ENCODE measurements around the gene VASP. TPM values are rescaled to one million over a fixed set of nuclear protein-coding genes. Genes with fewer than 3 reads are reported as not detected.

Gene VASP
- polyA plus RNA-seq, 3 donors: 132 to 154 (median 144) TPM

GRCh38 chr19:45514376-45515051 is 7.2 kb downstream of the VASP start:
- intact Hi-C loops (cut with micrococcal nuclease): no loop called here
- H3K79me2 ChIP-seq (ENCODE audit: insufficient read depth, low read length): peaks cover 99% of the 10 kb centered on the region
- 51% methylated on average over 9 of the region's 13 CpGs for WGBS (ENCODE audit: insufficient coverage)
- Mint-ChIP-seq H3K4me1 (peaks cover 78% of the 10 kb centered on the region), H3K27me3 (ENCODE audit: low read depth in 3 of 3) (no peaks in the 10 kb centered on the region), H3K27ac (peak overlapping the region; percentile 97 to 99 (median 99)), H3K36me3 (peaks cover 49 to 86% of the 10 kb centered on the region in 2 donors), H3K9me3 (no peaks in the 10 kb centered on the region), H3K4me3 (peak overlapping the region; percentile 74 to 80)
- no peak for TF ChIP-seq CTCF (IDR thresholded peaks at IDR 0.05)
- H3K4me1 ChIP-seq (ENCODE audit: control insufficient read depth in 1 of 2, insufficient read depth in 2 of 2, low read length in 2 of 2): peaks cover 76 to 83% of the 10 kb centered on the region in 2 donors
- no peaks in the 10 kb centered on the region for H3K27me3 ChIP-seq (ENCODE audit: control insufficient read depth in 2 of 2, insufficient read depth in 2 of 2, low read length in 2 of 2)
- H3K27ac ChIP-seq (ENCODE audit: low read depth in 1 of 2, low read length in 2 of 2): peak overlapping the region; percentile 84 to 96
- peak overlapping the region in 2 of 3 experiments; percentile 13 to 100 for H3K4me3 ChIP-seq (replicated peaks in 1 of 3; ENCODE audit: low read depth in 2 of 3, low read length in 3 of 3)
- H4K20me1 ChIP-seq (ENCODE audit: insufficient read depth, low read length): peaks cover 95% of the 10 kb centered on the region
- H3K36me3 ChIP-seq (replicated peaks in 1 of 2; ENCODE audit: control insufficient read depth in 1 of 2, insufficient read depth in 2 of 2, low read length in 2 of 2): peaks cover 25 to 49% of the 10 kb centered on the region in 2 donors
- H3K9ac ChIP-seq (ENCODE audit: insufficient read depth, low read length, poor library complexity, severe bottlenecking): peak overlapping the region; percentile 68
- no peak overlapping the region for H2AFZ ChIP-seq (ENCODE audit: insufficient read depth, low read depth, low read length, poor library complexity, severe bottlenecking)
- no peaks in the 10 kb centered on the region for H3K9me3 ChIP-seq (replicated peaks in 1 of 2; ENCODE audit: control insufficient read depth in 1 of 2, insufficient read depth in 1 of 2, low read length in 2 of 2)
- DNase-seq: peak in 1 of 3 donors; percentile 8
- peak overlapping the region; percentile 79 for H3K4me2 ChIP-seq (replicated peaks; ENCODE audit: extremely low read depth, low read length, poor library complexity, severe bottlenecking)

GRCh38 chr19:45515081-45515624 is 7.9 kb downstream of the VASP start:
- H3K27ac ChIP-seq (ENCODE audit: low read depth in 1 of 2, low read length in 2 of 2): peak overlapping the region; percentile 84 to 96
- no peak for TF ChIP-seq CTCF (IDR thresholded peaks at IDR 0.05)
- H3K27me3 ChIP-seq (ENCODE audit: control insufficient read depth in 2 of 2, insufficient read depth in 2 of 2, low read length in 2 of 2): no peaks in the 10 kb centered on the region
- intact Hi-C loops (cut with micrococcal nuclease): no loop called here
- H3K9me3 ChIP-seq (replicated peaks in 1 of 2; ENCODE audit: control insufficient read depth in 1 of 2, insufficient read depth in 1 of 2, low read length in 2 of 2): no peaks in the 10 kb centered on the region
- DNase-seq: peak; percentile 97 to 99 (median 97)
- peak overlapping the region; percentile 68 for H3K9ac ChIP-seq (ENCODE audit: insufficient read depth, low read length, poor library complexity, severe bottlenecking)
- H4K20me1 ChIP-seq (ENCODE audit: insufficient read depth, low read length): peaks cover 95% of the 10 kb centered on the region
- H3K9me3 Mint-ChIP-seq: no peaks in the 10 kb centered on the region
- H3K4me2 ChIP-seq (replicated peaks; ENCODE audit: extremely low read depth, low read length, poor library complexity, severe bottlenecking): peak overlapping the region; percentile 79
- no peak overlapping the region for H2AFZ ChIP-seq (ENCODE audit: insufficient read depth, low read depth, low read length, poor library complexity, severe bottlenecking)
- H3K79me2 ChIP-seq (ENCODE audit: insufficient read depth, low read length): peaks cover 96% of the 10 kb centered on the region
- peak overlapping the region; percentile 97 to 99 (median 99) for H3K27ac Mint-ChIP-seq
- no peaks in the 10 kb centered on the region for H3K27me3 Mint-ChIP-seq (ENCODE audit: low read depth in 3 of 3)
- H3K36me3 ChIP-seq (replicated peaks in 1 of 2; ENCODE audit: control insufficient read depth in 1 of 2, insufficient read depth in 2 of 2, low read length in 2 of 2): peaks cover 31 to 55% of the 10 kb centered on the region in 2 donors
- peak overlapping the region; percentile 74 to 80 for H3K4me3 Mint-ChIP-seq
- H3K4me1 Mint-ChIP-seq: peaks cover 75% of the 10 kb centered on the region
- H3K4me1 ChIP-seq (ENCODE audit: control insufficient read depth in 1 of 2, insufficient read depth in 2 of 2, low read length in 2 of 2): peaks cover 72 to 80% of the 10 kb centered on the region in 2 donors
- WGBS (ENCODE audit: insufficient coverage): 2% methylated on average over 8 of the region's 10 CpGs
- peak overlapping the region in 2 of 3 experiments; percentile 32 to 100 for H3K4me3 ChIP-seq (replicated peaks in 1 of 3; ENCODE audit: low read depth in 2 of 3, low read length in 3 of 3)
- H3K36me3 Mint-ChIP-seq: peaks cover 49 to 86% of the 10 kb centered on the region in 2 donors
